LNCaP clone FGC (cell line): ENCODE results near the gene TUBB6.

Experiments
- DNase-seq: peaks from one replicate; pipeline ENCODE4 v3.0.0-alpha.2; 2011; ENCODE audit warnings: low read depth
- H3K4me3 ChIP-seq: 2 replicates; pipeline ENCODE4 v1.5.1; 2011; ENCODE audit warnings: mild to moderate bottlenecking, low read depth, low read length, control low read depth
- TF ChIP-seq, protein P1 (sequence below): IDR thresholded peaks from 2 replicates; pipeline ENCODE4 v1.5.1; 2012; ENCODE audit warnings: mild to moderate bottlenecking; ENCODE audit not compliant: control insufficient read depth, insufficient read depth; ENCODE audit errors: extremely low read depth

The TUBB6 gene

DNA sequence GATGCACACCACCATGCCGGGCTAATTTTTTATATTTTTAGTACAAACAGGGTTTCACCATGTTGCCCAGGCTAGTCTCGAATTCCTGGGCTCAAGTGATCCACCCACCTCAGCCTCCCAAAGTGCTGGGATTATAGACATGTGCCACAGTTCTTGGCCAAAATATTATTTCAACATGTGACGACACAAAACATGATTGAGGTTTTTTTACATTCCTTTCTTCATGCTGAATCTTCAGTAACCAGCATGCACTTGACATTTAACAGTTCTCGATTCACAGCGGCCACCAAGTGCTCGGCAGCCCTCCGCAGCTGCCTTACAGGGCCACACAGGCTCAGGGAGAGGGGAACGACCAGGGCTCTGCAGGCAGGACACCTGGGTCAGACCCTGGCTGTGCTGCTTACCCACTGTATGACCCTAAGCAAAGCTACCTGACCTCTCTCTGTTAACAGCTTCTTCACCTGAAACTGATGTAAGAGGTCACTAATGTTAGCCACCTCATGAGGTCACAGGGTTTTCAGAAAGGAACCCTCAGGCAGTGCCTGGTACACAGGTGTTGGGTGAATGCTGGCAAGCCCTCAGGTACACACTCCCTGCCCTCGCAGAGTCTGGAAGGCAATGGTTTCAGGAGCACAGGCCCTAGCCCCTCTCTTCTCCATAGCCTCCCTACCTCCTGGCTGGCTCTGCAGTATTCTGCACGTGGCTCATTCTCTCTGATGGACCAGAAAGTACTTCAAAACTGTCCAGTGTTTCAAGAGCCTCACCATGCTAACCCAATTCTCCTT lies 25.7 kb downstream of the TUBB6 start:
- TF ChIP-seq, protein P1, sequence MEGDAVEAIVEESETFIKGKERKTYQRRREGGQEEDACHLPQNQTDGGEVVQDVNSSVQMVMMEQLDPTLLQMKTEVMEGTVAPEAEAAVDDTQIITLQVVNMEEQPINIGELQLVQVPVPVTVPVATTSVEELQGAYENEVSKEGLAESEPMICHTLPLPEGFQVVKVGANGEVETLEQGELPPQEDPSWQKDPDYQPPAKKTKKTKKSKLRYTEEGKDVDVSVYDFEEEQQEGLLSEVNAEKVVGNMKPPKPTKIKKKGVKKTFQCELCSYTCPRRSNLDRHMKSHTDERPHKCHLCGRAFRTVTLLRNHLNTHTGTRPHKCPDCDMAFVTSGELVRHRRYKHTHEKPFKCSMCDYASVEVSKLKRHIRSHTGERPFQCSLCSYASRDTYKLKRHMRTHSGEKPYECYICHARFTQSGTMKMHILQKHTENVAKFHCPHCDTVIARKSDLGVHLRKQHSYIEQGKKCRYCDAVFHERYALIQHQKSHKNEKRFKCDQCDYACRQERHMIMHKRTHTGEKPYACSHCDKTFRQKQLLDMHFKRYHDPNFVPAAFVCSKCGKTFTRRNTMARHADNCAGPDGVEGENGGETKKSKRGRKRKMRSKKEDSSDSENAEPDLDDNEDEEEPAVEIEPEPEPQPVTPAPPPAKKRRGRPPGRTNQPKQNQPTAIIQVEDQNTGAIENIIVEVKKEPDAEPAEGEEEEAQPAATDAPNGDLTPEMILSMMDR: no peak
- no peak for DNase-seq
- H3K4me3 ChIP-seq: no peak overlapping the region

- TF ChIP-seq, protein P1: no peak
- DNase-seq: no peak
- H3K4me3 ChIP-seq: no peak overlapping the region
These were observed 26.3 kb downstream of the TUBB6 start for GRCh38 chr18:12334366-12334808.

GRCh38 chr18:12334863-12335262 lies 26.8 kb downstream of the TUBB6 start:
- TF ChIP-seq, protein P1: no peak
- no peak overlapping the region for H3K4me3 ChIP-seq

DNA sequence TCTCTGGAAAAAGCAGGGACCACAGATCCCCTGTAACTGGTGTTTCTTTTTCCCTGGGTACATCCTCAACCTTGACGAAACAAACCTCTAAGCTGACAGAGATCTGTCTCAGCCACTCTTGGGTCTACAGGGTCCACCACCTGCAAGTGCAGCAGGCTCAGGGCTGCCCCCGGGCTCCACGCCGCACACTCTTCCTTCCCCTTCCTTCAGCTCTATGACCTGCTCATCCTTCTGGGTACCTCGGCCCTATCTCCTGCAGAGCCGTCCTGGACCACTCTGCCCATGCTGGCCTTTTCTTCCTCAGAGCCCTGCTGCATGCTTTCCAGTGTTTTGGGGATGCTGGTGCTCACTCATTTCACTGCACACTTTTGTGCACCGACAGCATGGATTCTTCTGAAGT lies 27.5 kb downstream of the TUBB6 start:
- no peak for DNase-seq
- TF ChIP-seq, protein P1: no peak
- H3K4me3 ChIP-seq: no peak overlapping the region

More at GRCh38 chr18:12334863-12335262, 26.8 kb downstream of the TUBB6 start:
- no peak for DNase-seq

DNA sequence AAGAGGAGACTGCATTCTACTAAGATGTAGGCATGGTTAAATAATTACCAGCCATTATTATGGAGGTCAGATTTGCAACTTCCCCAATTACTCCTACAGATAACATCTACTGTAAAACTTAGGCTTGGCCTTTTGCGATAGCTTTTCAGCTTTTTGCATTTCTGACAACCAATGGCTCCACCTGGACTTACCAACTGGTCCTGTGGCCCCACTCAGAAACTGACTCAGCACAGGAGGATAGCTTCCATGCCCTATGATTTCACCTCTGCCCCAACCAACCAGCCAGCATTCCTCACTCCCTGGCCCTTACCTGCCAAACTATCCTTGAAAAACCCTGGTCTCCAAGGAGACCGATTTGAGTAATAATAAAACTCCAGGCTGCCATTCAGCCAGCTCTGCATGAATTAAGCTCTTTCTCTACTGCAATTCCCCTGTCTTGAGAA lies 28.2 kb downstream of the TUBB6 start:
- peak; percentile 68 for DNase-seq
- no peak overlapping the region for H3K4me3 ChIP-seq
- TF ChIP-seq, protein P1: no peak

GRCh38 chr18:12336887-12337286 lies 28.8 kb downstream of the TUBB6 start:
- TF ChIP-seq, protein P1: no peak
- peak; percentile 52 for DNase-seq
- no peak overlapping the region for H3K4me3 ChIP-seq
